Ovary (tissue), 9 donors: ENCODE measurements around the gene DUSP21. TPM values are rescaled to one million over a fixed set of nuclear protein-coding genes. Genes with fewer than 3 reads are reported as not detected.
"Not testable (repeated sequence)": the region's sequence is repeated elsewhere in the genome, so short reads cannot be mapped to it uniquely, and the experiment has no call there.

Source experiments
- DNase-seq, 5 donors: peaks; one replicate each; pipeline ENCODE4 v3.0.0-alpha.2; 2019 to 2020
- H3K27ac ChIP-seq, 2 donors: fragments of 200-600 bp; one replicate each; pipeline versions ENCODE4 v1.5.1 to v1.8.0; 2019 to 2022
- H3K27me3 ChIP-seq: fragments of 200-600 bp; one replicate; pipeline ENCODE4 v1.8.0; 2022
- H3K36me3 ChIP-seq: fragments of 200-600 bp; sonication (generic); one replicate; pipeline ENCODE4 v1.5.1; 2019
- H3K4me1 ChIP-seq: one replicate; pipeline ENCODE4 v1.8.1; 2013; ENCODE audit warnings: mild to moderate bottlenecking, moderate library complexity; ENCODE audit not compliant: insufficient read depth
- H3K4me3 ChIP-seq: fragments of 200-600 bp; sonication (generic); one replicate; pipeline ENCODE4 v1.5.1; 2017
- H3K9me3 ChIP-seq, 2 donors: fragments of 200-600 bp in 1 of 2; sonication (generic) in 1 of 2; one replicate each; pipeline versions ENCODE4 v1.5.1 to v1.8.1; 2013 to 2019; ENCODE audit warnings: mild to moderate bottlenecking in 1 of 2, moderate library complexity in 1 of 2
- CTCF ChIP-seq, 3 donors: fragments of 450-650 bp in 2 of 3; fragments of 200-600 bp in 1 of 3; IDR thresholded peaks; one replicate each; pipeline versions ENCODE4 v1.5.1 to v1.8.0; 2016 to 2022; ENCODE audit warnings: antibody characterized with exemption in 3 of 3, mild to moderate bottlenecking in 1 of 3
- EP300 ChIP-seq: sonication (generic); formaldehyde crosslinking; IDR thresholded peaks from one replicate; pipeline ENCODE4 v1.6.1; 2017; ENCODE audit warnings: antibody characterized with exemption
- POLR2A ChIP-seq: fragments of 450-650 bp; IDR thresholded peaks from one replicate; pipeline ENCODE4 v1.6.1; 2017; ENCODE audit warnings: antibody characterized with exemption, mild to moderate bottlenecking, moderate library complexity
- WGBS, 3 donors: extraction: QIAGEN DNeasy Blood & Tissue Kit in 1 of 3; methylation state at CpG; one replicate each; pipeline versions ENCODE4 v1.1.5 to v1.1.7; 2013 to 2017; 5-methylcytosine and 5-hydroxymethylcytosine counted together
- intact Hi-C, 4 donors: fragments of 100-400 bp; cut with DNase I; formaldehyde crosslinking; loops; one replicate each; pipeline versions ENCODE4 v1.11.0 to v1.15.1; 2022 to 2023
- polyA plus RNA-seq, 2 donors: library from polyadenylated mRNA; stranded (reverse); fragments of 200-250 nt in 1 of 2; fragments of 350-450 nt in 1 of 2; fragmentation: Illumina TruSeq in 1 of 2; extraction: RNeasy Lipid Tissue Mini Kit (QIAGEN cat#74804) in 1 of 2; gene quantifications; one replicate each; pipeline ENCODE4 v1.2.3, GENCODE V29; 2013 to 2014
- total RNA-seq, 7 donors: library from RNA; depleted of rRNA in 2 of 7; stranded (reverse); fragments of >200 nt in 2 of 7; fragmentation: NEBNext Ultra II Directional in 3 of 7; extraction: Animal tissue kit (Norgen Biotek cat#: 25700) in 3 of 7; gene quantifications; one replicate each; pipeline versions ENCODE4 v1.1.0 to v1.2.4, GENCODE V29; 2016 to 2023
- donor health status: DM: no; HTN: no; CAD: no; lungs with moderate emphysema.
- donor health status: DM: no; HTN: no; CAD: no.
- donor health status: Bipolar disorder and iron deficiency.
- donor health status: DM: yes; HTN: yes; CAD: no.
- donor health status: DM: no; HTN: no; CAD: no.
- donor health status: DM: yes; HTN: yes; CAD: no.

DUSP21 gene
- total and polyA plus RNA-seq, 9 donors: not detected

GRCh38 chrX:44890247-44890646 is 46.4 kb downstream of the DUSP21 start:
- 69 to 86% (median 78%) methylated on average over 3 of the region's 3 CpGs for WGBS, 3 donors
- TF ChIP-seq EP300 (no peak), CTCF (IDR thresholded peaks at IDR 0.05) (no peak), POLR2A (no peak)
- H3K36me3 ChIP-seq: no peaks in the 10 kb centered on the region
- H3K27ac ChIP-seq: no peak overlapping the region
- no peak for DNase-seq
- no peak overlapping the region for H3K4me3 ChIP-seq
- H3K9me3 ChIP-seq: no peaks in the 10 kb centered on the region
- intact Hi-C loops: no loop called here
- H3K4me1 ChIP-seq: peaks cover 1% of the 10 kb centered on the region
- H3K27me3 ChIP-seq: no peaks in the 10 kb centered on the region

GRCh38 chrX:44890687-44891086 is 46.9 kb downstream of the DUSP21 start:
- H3K27ac ChIP-seq, H3K4me1 ChIP-seq, intact Hi-C loops, H3K27me3 ChIP-seq, DNase-seq, H3K4me3 ChIP-seq, H3K36me3 ChIP-seq, H3K9me3 ChIP-seq: not testable (repeated sequence)
- WGBS, 3 donors: 91 to 99% (median 93%) methylated on average over 10 of the region's 10 CpGs

GRCh38 chrX:44891642-44892041 is 47.8 kb downstream of the DUSP21 start:
- 95 to 96% (median 95%) methylated on average over 6 of the region's 6 CpGs for whole genome bisulfite sequencing, 3 donors
- intact Hi-C loops: no loop called here
- TF ChIP-seq CTCF (IDR thresholded peaks at IDR 0.05) (no peak), EP300 (no peak), POLR2A (no peak)
- Histone ChIP-seq H3K27me3 (no peaks in the 10 kb centered on the region), H3K4me3 (no peak overlapping the region), H3K36me3 (no peaks in the 10 kb centered on the region), H3K27ac (no peak overlapping the region), H3K9me3 (no peaks in the 10 kb centered on the region), H3K4me1 (peaks cover 1% of the 10 kb centered on the region)
- no peak for DNase-seq

Other genes with a start within 250 kb of the DUSP21 start
- 10 to 100 TPM; 32.4 to 56.2 (median 42.9) TPM for gene KDM6A, start 29.2 kb downstream of the DUSP21 start, total RNA-seq
- 10 to 100 TPM; 19.8 to 27.6 TPM for gene KDM6A, start 29.2 kb downstream of the DUSP21 start, polyA plus RNA-seq